K562 (cell line): ENCODE results near the gene ABHD4. TPM values are rescaled to one million over a fixed set of nuclear protein-coding genes. Genes with fewer than 3 reads are reported as not detected.
"Not testable (repeated sequence)": the region's sequence is repeated elsewhere in the genome, so short reads cannot be mapped to it uniquely, and the experiment has no call there.

Experiments used
- ATAC-seq: fragments of 200-7000 bp; cut with Tn5 transposase; 3 replicates; pipeline ENCODE4 v1.9.1; 2020; ENCODE audit warnings: moderate library complexity
- BruUV-seq: library from RNA; stranded (reverse); fragments of 400-500 nt; replicated peaks from 2 replicates; lab custom pipeline; 2021; lab: Mats Ljungman, UMichigan
- CTCF ChIA-PET: fragments of 300-600 bp; formaldehyde crosslinking; extraction: SDS; loops from one replicate; lab custom pipeline; 2021; ENCODE audit warnings: low intra/inter-chr PET ratio; lab: Yijun Ruan, JAX
- POLR2A ChIA-PET: fragments of 300-600, 350-650 bp; sonication (Branson Sonifier 250); formaldehyde crosslinking; extraction: SDS; loops from one replicate; lab custom pipeline; 2021; ENCODE audit warnings: antibody characterized with exemption, inconsistent platforms; lab: Yijun Ruan, JAX
- DNase-seq, 4 experiments: peaks; one replicate each; pipeline versions ENCODE4 v3.0.0 to v3.0.0-alpha.2; 2011 to 2018; ENCODE audit warnings: low spot score in 3 of 4, mixed read lengths in 3 of 4; ENCODE audit errors: extremely low read depth in 1 of 4
- FAIRE-seq: peaks from 2 replicates; lab custom pipeline; 2011; peaks lifted over from hg19 to GRCh38; lab: Jason Lieb, UNC
- H2AFZ ChIP-seq: 2 replicates; pipeline ENCODE4 v1.6.0; 2011; ENCODE audit warnings: low read depth, low read length, control low read depth, inconsistent platforms
- H3K27ac ChIP-seq: fragments of 200-600 bp; 3 replicates; pipeline ENCODE4 v1.8.0; 2011; ENCODE audit warnings: low read depth, mild to moderate bottlenecking, control low read depth, inconsistent platforms, low read length, moderate library complexity, mixed read lengths; ENCODE audit errors: extremely low read depth
- H3K27me3 ChIP-seq, 2 experiments: fragments of 300-600 bp in 1 of 2; 2 replicates in 1 of 2; 3 replicates in 1 of 2; pipeline versions ENCODE4 v1.6.0 to v1.8.0; 2011; ENCODE audit warnings: inconsistent platforms in 2 of 2, low read length in 2 of 2, mild to moderate bottlenecking in 1 of 2, mixed read lengths in 1 of 2, moderate library complexity in 1 of 2; ENCODE audit not compliant: control insufficient read depth in 2 of 2, insufficient read depth in 2 of 2
- H3K36me3 ChIP-seq: fragments of 300-600 bp; 3 replicates; pipeline ENCODE4 v1.8.0; 2011; ENCODE audit warnings: mild to moderate bottlenecking, low read length, inconsistent platforms; ENCODE audit not compliant: control insufficient read depth, insufficient read depth
- H3K4me1 ChIP-seq, 2 experiments: fragments of 200-600 bp in 1 of 2; replicated peaks in 1 of 2; 2 replicates in 1 of 2; 3 replicates in 1 of 2; pipeline versions ENCODE4 v1.5.1 to v1.8.0; 2011; ENCODE audit warnings: inconsistent platforms in 2 of 2, low read length in 2 of 2, mild to moderate bottlenecking in 1 of 2, mixed read lengths in 1 of 2, moderate library complexity in 1 of 2; ENCODE audit not compliant: control insufficient read depth in 2 of 2, insufficient read depth in 2 of 2
- H3K4me2 ChIP-seq: 2 replicates; pipeline ENCODE4 v1.6.1; 2011; ENCODE audit warnings: low read length, control low read depth, inconsistent platforms, mixed read lengths; ENCODE audit not compliant: insufficient read depth
- H3K4me3 ChIP-seq: fragments of 200-600 bp; sonication (generic), shearing (Covaris generic); 2 replicates; pipeline ENCODE4 v1.5.1; 2016; ENCODE audit warnings: control low read depth, inconsistent platforms
- H3K79me2 ChIP-seq: fragments of 200-600 bp; 3 replicates; pipeline ENCODE4 v1.8.0; 2011; ENCODE audit warnings: low read length, inconsistent platforms; ENCODE audit not compliant: control insufficient read depth, insufficient read depth
- H3K9ac ChIP-seq, 2 experiments: 2 replicates each; pipeline versions ENCODE4 v1.6.0 to v1.6.1; 2011; ENCODE audit warnings: low read depth in 2 of 2, low read length in 2 of 2, control low read depth in 1 of 2, inconsistent platforms in 1 of 2, mild to moderate bottlenecking in 1 of 2, mixed read lengths in 1 of 2; ENCODE audit not compliant: insufficient read depth in 1 of 2
- H3K9me1 ChIP-seq: one replicate; pipeline ENCODE4 v1.6.0; 2011; ENCODE audit warnings: inconsistent platforms, mild to moderate bottlenecking, low read length, moderate library complexity; ENCODE audit not compliant: control insufficient read depth, insufficient read depth
- H3K9me3 ChIP-seq: replicated peaks from 2 replicates; pipeline ENCODE4 v1.5.1; 2011; ENCODE audit warnings: low read depth, low read length, inconsistent platforms; ENCODE audit not compliant: control insufficient read depth, insufficient read depth
- H4K20me1 ChIP-seq: replicated peaks from 2 replicates; pipeline ENCODE4 v1.6.1; 2011; ENCODE audit warnings: low read length, inconsistent platforms, mixed read lengths; ENCODE audit not compliant: control insufficient read depth, insufficient read depth
- CEBPB ChIP-seq: fragments of 450-650 bp; IDR thresholded peaks from 2 replicates; pipeline ENCODE4 v1.6.1; 2016; ENCODE audit warnings: missing genetic modification characterization, missing compliant biosample characterization
- FOXK1 ChIP-seq: sonication (generic); formaldehyde crosslinking; IDR thresholded peaks from 2 replicates; pipeline ENCODE4 v1.8.0; 2022; ENCODE audit warnings: missing genetic modification reagents, mild to moderate bottlenecking, borderline replicate concordance
- KAT2B ChIP-seq: IDR thresholded peaks from one replicate; pipeline ENCODE4 v1.6.1; 2012; ENCODE audit warnings: low read depth, mild to moderate bottlenecking, control low read depth, inconsistent platforms, low read length, moderate library complexity
- MEF2A ChIP-seq: IDR thresholded peaks from 2 replicates; pipeline ENCODE4 v1.6.1; 2011; ENCODE audit warnings: low read depth, mild to moderate bottlenecking, low read length, moderate library complexity; ENCODE audit not compliant: control insufficient read depth
- RAD51 ChIP-seq: fragments of 450-650 bp; IDR thresholded peaks from 2 replicates; pipeline ENCODE4 v1.7.1; 2016; ENCODE audit warnings: low read depth, mild to moderate bottlenecking, borderline replicate concordance
- REST ChIP-seq, 2 experiments: fragments of 450-650 bp; formaldehyde crosslinking in 1 of 2; IDR thresholded peaks; 2 replicates each; pipeline versions ENCODE4 v1.4.0 to v1.6.1; 2014 to 2020; ENCODE audit warnings: mild to moderate bottlenecking in 2 of 2, borderline replicate concordance in 1 of 2, low read depth in 1 of 2
- SIRT6 ChIP-seq: IDR thresholded peaks from one replicate; pipeline ENCODE4 v1.6.1; 2012; ENCODE audit warnings: low read depth, mild to moderate bottlenecking, control low read depth, inconsistent platforms, low read length, moderate library complexity
- ZNF134 ChIP-seq: fragments of 250-450 bp; sonication (Bioruptor Pico); conservative IDR thresholded peaks from 2 replicates; pipeline ENCODE4 v1.4.0; 2020
- whole genome bisulfite sequencing: fragments of 100-300 bp; shearing (Covaris generic); methylation state at CpG from one replicate; pipeline ENCODE4 v1.1.6; 2016; ENCODE audit warnings: low coverage, mixed read lengths; ENCODE audit not compliant: insufficient coverage; ENCODE audit errors: missing lambda C conversion rate; 5-methylcytosine and 5-hydroxymethylcytosine counted together
- in situ Hi-C: fragments of 300-500 bp; cut with MboI; formaldehyde crosslinking; loops from 4 replicates; pipeline ENCODE4 v1.15.0; 2018; ENCODE audit warnings: inconsistent platforms, mixed read lengths
- intact Hi-C: fragments of 100-400 bp; cut with micrococcal nuclease; formaldehyde crosslinking; loops from 2 replicates; pipeline ENCODE4 v1.14.2; 2022
- polyA plus RNA-seq, 8 experiments: library from polyadenylated mRNA; depleted of rRNA in 4 of 8; stranded (reverse) in 5 of 8; unstranded in 3 of 8; fragments of >200 nt; fragmentation: Nextera tagmentation in 2 of 8; fragmentation: Illumina TruSeq in 1 of 8; extraction: Ambion mirVana in 2 of 8; extraction: Trizol in 1 of 8; gene quantifications; 2 replicates each; pipeline versions ENCODE4 v1.2.1 to v1.2.3, GENCODE V29; 2011 to 2014; ENCODE audit warnings: inconsistent platforms in 1 of 8, missing spikeins in 1 of 8
- total RNA-seq, 7 experiments: library from RNA; depleted of rRNA in 6 of 7; stranded (reverse); fragments of >200 nt in 6 of 7; fragmentation: Illumina TruSeq in 2 of 7; extraction: Trizol in 2 of 7; gene quantifications; 2 replicates each; pipeline versions ENCODE4 v1.2.1 to v1.2.3, GENCODE V29; 2011 to 2021; ENCODE audit warnings: low replicate concordance in 1 of 7

The ABHD4 gene
- total and polyA plus RNA-seq, 9 of the 15 experiments (the other 6 are each of a cell fraction or from before 2014, with no cell fraction given), result 3.6 to 12.0 (median 7.2) TPM

- 98% methylated on average over 6 of the region's 9 CpGs for WGBS
- POLR2A ChIA-PET, H3K4me2 ChIP-seq, BruUV-seq, H4K20me1 ChIP-seq, H3K9ac ChIP-seq, H3K9me1 ChIP-seq, intact Hi-C loops, H3K9me3 ChIP-seq, CTCF ChIA-PET, H2AFZ ChIP-seq, FAIRE-seq, DNase-seq, H3K4me1 ChIP-seq, H3K27me3 ChIP-seq, H3K27ac ChIP-seq, ATAC-seq, H3K4me3 ChIP-seq: not testable (repeated sequence)
- peaks cover 57% of the 10 kb centered on the region for H3K36me3 ChIP-seq
- in situ Hi-C loops, result loop anchor here (5.0 to 10.0 kb wide), 2 partner anchors 81 to 279 kb away; no protein-coding TSS in a partner anchor
- H3K79me2 ChIP-seq, result peaks cover 20% of the 10 kb centered on the region
Observed at GRCh38 chr14:22566266-22566665, 31.8 kb upstream of the ABHD4 start.

DNA sequence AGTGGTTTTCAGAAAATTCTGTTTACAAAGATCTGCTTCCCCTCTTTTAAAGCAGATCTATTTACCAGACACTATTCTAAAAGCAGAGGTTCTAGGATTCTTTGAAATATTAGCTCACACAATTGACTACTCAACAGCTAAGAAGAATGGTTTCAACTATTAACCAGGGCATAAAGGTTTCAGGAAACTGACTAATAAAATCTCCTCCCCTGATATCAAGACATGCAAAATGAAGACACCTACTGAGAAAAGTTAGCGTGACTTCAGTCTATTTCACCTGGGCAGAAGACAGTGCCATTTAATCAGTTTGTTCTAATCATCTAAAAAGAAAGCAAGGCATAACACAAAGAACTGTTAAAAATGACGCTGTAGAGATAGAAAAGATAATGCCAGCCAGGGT, 31.3 kb upstream of the ABHD4 start:
- Histone ChIP-seq H3K9me3 (no peaks in the 10 kb centered on the region), H3K4me3 (no peak overlapping the region), H2AFZ (no peak overlapping the region), H3K9me1 (no peaks in the 10 kb centered on the region), H3K79me2 (peaks cover 20% of the 10 kb centered on the region), H3K4me1 (peaks cover 2 to 4% of the 10 kb centered on the region in 2 experiments; a peak in 2 of 5 replicates), H3K4me2 (no peak overlapping the region), H3K27ac (no peak overlapping the region), H3K9ac (no peak overlapping the region), H3K27me3 (no peaks in the 10 kb centered on the region), H4K20me1 (no peaks in the 10 kb centered on the region), H3K36me3 (peaks cover 58% of the 10 kb centered on the region)
- intact Hi-C loops, result no loop called here
- CTCF ChIA-PET, result no interaction called here
- no TSS peak for BruUV-seq
- FAIRE-seq, result no peak
- WGBS, result 94% methylated on average over 2 of the region's 2 CpGs
- DNase-seq, result no peak
- in situ Hi-C loops, result loop anchor here (5.0 to 10.0 kb wide), 2 partner anchors 80 to 278 kb away; no protein-coding TSS in a partner anchor
- ATAC-seq, result no peak
- POLR2A ChIA-PET, result no interaction called here
- TF ChIP-seq ZNF134 (CRISPR knock-in tag) (no peak), KAT2B (no peak), FOXK1 (CRISPR knock-in tag) (no peak), CEBPB (no peak), MEF2A (no peak), RAD51 (no peak), REST (IDR thresholded peaks at IDR 0.05; ENCODE audit: borderline replicate concordance) (no peak), REST (CRISPR knock-in tag; IDR thresholded peaks at IDR 0.05; ENCODE audit: low read depth) (no peak), SIRT6 (no peak)
